ENCODE results near the gene RPS6KA2. TPM values are rescaled to one million over a fixed set of nuclear protein-coding genes. Genes with fewer than 3 reads are reported as not detected.
"Not testable (repeated sequence)": the region's sequence is repeated elsewhere in the genome, so short reads cannot be mapped to it uniquely, and the experiment has no call there.

The RPS6KA2 gene
- polyA plus RNA-seq, 1 donor (not counting 4 experiments of a cell fraction or from before 2014, with no cell fraction given): 8.2 TPM

GRCh38 chr6:166402582-166403277, 224.3 kb downstream of the RPS6KA2 start:
- dilution Hi-C loops (cut with MboI; ENCODE audit: extremely low pct_ligation_motif_present, low sequenced_read_pairs): no loop called here
- no peak overlapping the region for H3K4me2 ChIP-seq (ENCODE audit: control insufficient read depth, extremely low read depth, insufficient read depth, low read depth, low read length)
- no peak overlapping the region for H3K27ac ChIP-seq (ENCODE audit: control insufficient read depth, insufficient read depth, low read length)
- TF ChIP-seq EZH2 (IDR thresholded peaks at IDR 0.05; ENCODE audit: low read length) (no peak), CTCF (optimal IDR thresholded peaks at IDR 0.05 in 1 of 3, IDR thresholded peaks at IDR 0.05 in 1 of 3, conservative IDR thresholded peaks at IDR 0.05 in 1 of 3; ENCODE audit: extremely low read depth in 1 of 3, insufficient read depth in 2 of 3, low read length in 3 of 3) (no peak)
- H3K36me3 ChIP-seq (ENCODE audit: control insufficient read depth in 2 of 2, extremely low read depth in 1 of 2, insufficient read depth in 2 of 2, low read length in 2 of 2): no peaks in the 10 kb centered on the region
- no peaks in the 10 kb centered on the region for H3K27me3 ChIP-seq (ENCODE audit: control insufficient read depth, extremely low read depth, insufficient read depth, low read length)
- H3K9ac ChIP-seq (ENCODE audit: control insufficient read depth, extremely low read depth, insufficient read depth, low read length): no peak overlapping the region
- no peak overlapping the region for H3K4me3 ChIP-seq (ENCODE audit: control insufficient read depth in 2 of 3, extremely low read depth in 1 of 3, insufficient read depth in 2 of 3, low read depth in 1 of 3, low read length in 3 of 3)
- FAIRE-seq: no peak
- no peaks in the 10 kb centered on the region for H3K4me1 ChIP-seq (ENCODE audit: control insufficient read depth, extremely low read depth, insufficient read depth, low read length)
- H2AFZ ChIP-seq (ENCODE audit: control insufficient read depth, low read length): no peak overlapping the region
- no peaks in the 10 kb centered on the region for H3K9me1 ChIP-seq (ENCODE audit: control insufficient read depth, extremely low read depth, insufficient read depth, low read length)
- DNase-seq (ENCODE audit: low read depth, low spot score): no peak
- H4K20me1 ChIP-seq (ENCODE audit: control insufficient read depth, extremely low read depth, insufficient read depth, low read length): no peaks in the 10 kb centered on the region
- no peaks in the 10 kb centered on the region for H3K79me2 ChIP-seq (ENCODE audit: control insufficient read depth, insufficient read depth, low read length)
- no peaks in the 10 kb centered on the region for H3K9me3 ChIP-seq (ENCODE audit: control insufficient read depth, low read depth, low read length)

GRCh38 chr6:166400649-166401250, 226.3 kb downstream of the RPS6KA2 start:
- TF ChIP-seq CTCF (optimal IDR thresholded peaks at IDR 0.05 in 1 of 3, IDR thresholded peaks at IDR 0.05 in 1 of 3, conservative IDR thresholded peaks at IDR 0.05 in 1 of 3; ENCODE audit: extremely low read depth in 1 of 3, insufficient read depth in 2 of 3, low read length in 3 of 3): peak; percentile 66 to 89 (median 68)
- DNase-seq (ENCODE audit: low read depth, low spot score) (peak; percentile 19), FAIRE-seq (peak; percentile 68)
- H3K27me3 ChIP-seq (ENCODE audit: control insufficient read depth, extremely low read depth, insufficient read depth, low read length); H3K4me2 ChIP-seq (ENCODE audit: control insufficient read depth, extremely low read depth, insufficient read depth, low read depth, low read length); H3K36me3 ChIP-seq (ENCODE audit: control insufficient read depth in 2 of 2, extremely low read depth in 1 of 2, insufficient read depth in 2 of 2, low read length in 2 of 2); H2AFZ ChIP-seq (ENCODE audit: control insufficient read depth, low read length); H3K4me1 ChIP-seq (ENCODE audit: control insufficient read depth, extremely low read depth, insufficient read depth, low read length); H3K9me1 ChIP-seq (ENCODE audit: control insufficient read depth, extremely low read depth, insufficient read depth, low read length); H3K9ac ChIP-seq (ENCODE audit: control insufficient read depth, extremely low read depth, insufficient read depth, low read length); H3K4me3 ChIP-seq (ENCODE audit: control insufficient read depth in 2 of 3, extremely low read depth in 1 of 3, insufficient read depth in 2 of 3, low read depth in 1 of 3, low read length in 3 of 3); H3K79me2 ChIP-seq (ENCODE audit: control insufficient read depth, insufficient read depth, low read length); H3K27ac ChIP-seq (ENCODE audit: control insufficient read depth, insufficient read depth, low read length); H3K9me3 ChIP-seq (ENCODE audit: control insufficient read depth, low read depth, low read length); dilution Hi-C loops (cut with MboI; ENCODE audit: extremely low pct_ligation_motif_present, low sequenced_read_pairs); H4K20me1 ChIP-seq (ENCODE audit: control insufficient read depth, extremely low read depth, insufficient read depth, low read length): not testable (repeated sequence)
